Activated T-cell treated with anti-CD3 and anti-CD28 coated beads, Interleukin-2, amount 50 U/mL, for 4 hours (primary cell): Measurements from ENCODE around the gene TFF3. TPM values are rescaled to one million over a fixed set of nuclear protein-coding genes. Genes with fewer than 3 reads are reported as not detected.

Source experiments
- ATAC-seq, 2 donors: fragments of 200-7000 bp; cut with Tn5 transposase; one replicate each; pipeline ENCODE4 v1.10.0; 2021
- DNase-seq: peaks from one replicate; pipeline ENCODE4 v3.0.0-alpha.2; 2020
- H3K27me3 Mint-ChIP-seq: one replicate; pipeline ENCODE4 v1.8.0; 2021; ENCODE audit warnings: low read depth, mixed read lengths
- H3K36me3 Mint-ChIP-seq: one replicate; pipeline ENCODE4 v1.8.0; 2022; ENCODE audit warnings: mixed read lengths; ENCODE audit not compliant: insufficient read depth
- H3K4me1 Mint-ChIP-seq: one replicate; pipeline ENCODE4 v1.8.0; 2021; ENCODE audit warnings: low read depth, mixed read lengths
- H3K4me3 Mint-ChIP-seq: one replicate; pipeline ENCODE4 v1.8.0; 2021; ENCODE audit warnings: mild to moderate bottlenecking, moderate library complexity, mixed read lengths
- H3K9me3 Mint-ChIP-seq: one replicate; pipeline ENCODE4 v1.8.0; 2021; ENCODE audit warnings: mixed read lengths
- total RNA-seq, 3 donors: library from RNA; stranded (reverse); gene quantifications; one replicate each; pipeline ENCODE4 v1.2.1, GENCODE V29; 2021

The TFF3 gene
- total RNA-seq, 3 donors from 2014 or later, result 0.29 to 0.96 TPM; not detected in 1

DNA sequence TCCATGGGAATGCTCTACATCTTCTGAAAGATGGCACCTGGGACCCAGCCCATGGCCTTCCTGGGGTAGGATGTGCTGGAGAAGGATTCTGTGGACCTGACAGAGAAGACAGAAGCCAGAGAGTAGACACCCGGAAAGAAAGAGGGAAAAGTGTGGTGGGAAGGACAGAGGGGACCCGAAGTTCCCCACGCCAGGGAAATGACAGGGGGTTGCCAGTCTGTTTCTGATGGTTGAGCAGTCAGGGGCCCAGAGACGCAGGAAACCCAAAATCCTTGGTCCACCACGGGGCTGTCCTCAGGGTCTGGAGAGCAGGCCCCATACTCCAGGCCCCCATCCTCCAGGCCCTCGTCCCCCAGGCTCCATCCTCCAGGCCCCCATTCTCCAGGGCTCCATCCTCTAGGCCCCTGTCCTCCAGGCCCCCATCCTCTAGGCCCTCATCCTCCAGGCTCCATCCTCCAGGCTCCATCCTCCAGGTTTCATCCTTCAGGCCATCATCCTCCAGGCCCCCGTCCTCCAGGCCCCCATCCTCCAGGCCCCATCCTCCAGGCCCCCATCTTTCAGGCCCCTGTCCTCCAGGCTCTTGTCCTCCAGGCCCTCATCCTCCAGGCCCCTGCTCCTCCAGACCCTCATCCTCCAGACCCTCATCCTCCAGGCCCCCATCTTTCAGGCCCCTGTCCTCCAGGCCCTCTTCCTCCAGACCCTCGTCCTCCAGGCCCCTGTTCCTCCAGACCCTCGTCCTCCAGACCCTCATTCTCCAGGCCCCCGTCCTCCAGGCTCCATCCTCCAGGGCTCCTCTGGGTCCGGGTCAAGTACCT, 36.6 kb upstream of the TFF3 start:
- Mint-ChIP-seq H3K27me3 (no peaks in the 10 kb centered on the region), H3K4me1 (no peaks in the 10 kb centered on the region), H3K4me3 (no peak overlapping the region), H3K36me3 (no peaks in the 10 kb centered on the region), H3K9me3 (peaks cover 13% of the 10 kb centered on the region)
- ATAC-seq (no peak), DNase-seq (no peak)

DNA sequence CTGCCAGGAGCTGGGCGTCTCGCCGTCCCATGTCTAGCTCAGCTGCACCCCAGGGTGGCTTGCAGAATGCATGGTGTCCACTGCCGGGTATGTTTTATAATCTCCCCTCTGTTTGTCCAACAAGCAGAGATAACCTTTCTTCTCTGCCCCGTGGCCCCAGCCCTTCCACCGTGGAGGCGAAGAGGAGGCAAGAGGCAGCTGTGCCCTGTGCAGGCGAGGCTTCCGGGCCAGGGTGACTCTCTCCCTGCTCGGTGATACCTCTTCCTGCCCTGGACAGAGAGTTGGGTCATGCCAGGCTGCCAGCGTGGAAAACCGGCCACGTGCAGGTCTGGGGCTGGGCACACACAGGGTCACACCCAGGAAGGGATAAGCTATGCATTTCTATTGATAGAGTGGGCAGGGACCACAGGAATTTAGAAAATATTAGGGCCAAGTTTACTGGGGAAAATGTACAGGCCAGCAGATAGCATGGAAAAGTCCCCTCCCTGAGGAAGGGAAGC, 35.8 kb upstream of the TFF3 start, which contains the start of gene TFF2:
TSS of gene TFF2 (minus strand) at position 68 of the 500 bp plus-strand sequence. CDS start at position 31, 37 bp downstream.
- Mint-ChIP-seq H3K4me3 (no peak within 1 kb of the TSS), H3K9me3 (peaks cover 13% of the 10 kb centered on the region), H3K27me3 (no peaks in the 10 kb centered on the region), H3K36me3 (no peaks in the 10 kb centered on the region), H3K4me1 (no peaks in the 10 kb centered on the region)
- ATAC-seq, result no peak
- no peak for DNase-seq

DNA sequence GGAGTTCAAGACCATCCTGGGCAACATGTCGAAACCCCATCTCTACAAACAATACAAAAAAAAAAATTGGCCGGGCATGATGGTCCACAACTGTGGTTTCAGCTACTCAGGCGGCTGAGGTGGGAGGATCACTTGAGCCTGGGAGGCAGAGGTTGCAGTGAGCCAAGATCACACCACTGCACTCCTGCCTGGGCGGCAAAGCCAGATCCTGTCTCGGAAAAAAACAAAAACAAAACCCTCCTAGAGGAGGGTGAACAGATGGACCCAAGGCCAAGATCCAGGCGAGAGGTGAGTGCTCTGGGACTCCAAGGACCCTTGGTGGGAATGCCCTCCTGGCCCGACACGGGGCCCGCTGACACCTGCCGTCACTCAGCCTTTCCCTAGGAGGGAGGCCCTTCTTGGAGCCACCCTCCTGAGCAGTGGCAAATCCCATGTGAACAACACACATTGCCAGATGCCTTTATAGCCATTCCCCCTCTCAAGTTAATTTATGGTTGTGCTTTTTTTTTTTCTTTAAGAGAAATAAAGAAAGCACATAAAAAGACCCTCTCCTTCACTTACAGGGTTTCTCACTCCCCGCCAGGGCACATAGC, 35.2 kb upstream of the TFF3 start:
- H3K27me3 Mint-ChIP-seq, result no peaks in the 10 kb centered on the region
- ATAC-seq (no peak), DNase-seq (no peak)
- H3K4me3 Mint-ChIP-seq, result no peak overlapping the region
- H3K9me3 Mint-ChIP-seq, result peaks cover 13% of the 10 kb centered on the region
- H3K36me3 Mint-ChIP-seq, result no peaks in the 10 kb centered on the region
- H3K4me1 Mint-ChIP-seq, result no peaks in the 10 kb centered on the region

DNA sequence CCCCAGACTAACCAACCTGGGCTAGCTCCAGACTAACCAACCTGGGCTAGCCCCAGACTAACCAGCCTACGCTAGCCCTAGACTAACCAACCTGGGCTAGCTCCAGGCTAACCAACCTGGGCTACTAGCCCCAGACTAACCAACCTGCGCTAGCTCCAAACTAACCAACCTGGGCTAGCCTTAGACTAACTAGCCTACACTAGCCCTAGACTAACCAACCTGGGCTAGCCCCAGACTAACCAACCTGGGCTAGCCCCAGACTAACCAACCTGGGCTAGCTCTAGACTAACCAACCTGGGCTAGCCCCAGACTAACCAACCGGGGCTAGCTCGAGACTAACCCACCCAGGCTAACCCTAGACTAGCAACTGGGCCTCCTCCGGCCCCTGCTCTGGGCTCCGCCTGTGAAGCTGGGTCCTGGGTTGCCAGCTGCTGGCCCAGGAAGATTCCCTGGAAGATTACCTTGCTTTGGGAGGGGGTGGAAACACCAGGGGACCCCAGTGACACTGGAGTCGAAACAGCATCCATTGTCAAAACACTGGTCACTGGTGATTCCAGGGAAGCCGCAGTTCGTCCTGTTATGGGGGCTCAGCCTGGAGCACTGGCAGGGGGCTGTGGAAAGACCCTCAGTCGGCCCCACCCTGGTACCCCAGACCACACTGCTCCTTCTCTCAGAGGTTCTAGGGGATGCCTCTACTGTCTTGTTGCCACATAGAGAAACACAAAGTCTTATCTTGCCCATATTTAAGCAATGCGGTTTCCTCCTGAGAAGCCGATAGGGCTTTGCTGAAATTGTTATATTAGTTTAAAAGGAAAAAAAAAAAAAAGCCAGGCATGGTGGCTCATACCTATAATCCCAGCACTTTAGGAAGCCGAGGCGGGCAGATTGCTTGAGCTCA, 34.5 kb upstream of the TFF3 start:
- Mint-ChIP-seq H3K9me3 (peaks cover 8% of the 10 kb centered on the region), H3K4me1 (no peaks in the 10 kb centered on the region), H3K36me3 (no peaks in the 10 kb centered on the region), H3K27me3 (no peaks in the 10 kb centered on the region), H3K4me3 (no peak overlapping the region)
- no peak for ATAC-seq
- DNase-seq, result no peak

DNA sequence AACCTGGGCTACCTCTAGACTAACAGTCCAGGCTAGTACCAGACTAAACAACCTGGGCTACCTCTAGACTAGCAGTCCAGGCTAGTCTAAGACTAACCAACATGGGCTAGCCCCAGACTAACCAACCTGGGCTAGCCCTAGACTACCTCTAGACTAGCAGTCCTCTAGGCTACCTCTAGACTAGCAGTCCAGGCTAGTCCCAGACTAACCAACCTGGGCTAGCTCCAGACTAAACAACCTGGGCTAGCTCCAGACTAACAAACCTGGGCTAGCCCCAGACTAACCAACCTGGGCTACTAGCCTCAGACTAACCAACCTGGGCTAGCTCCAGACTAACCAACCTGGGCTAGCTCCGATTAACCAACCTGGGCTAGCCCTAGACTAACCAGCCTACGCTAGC, 33.6 kb upstream of the TFF3 start:
- ATAC-seq (no peak), DNase-seq (no peak)
- H3K4me3 Mint-ChIP-seq, result no peak overlapping the region
- H3K9me3 Mint-ChIP-seq, result peaks cover 2% of the 10 kb centered on the region
- no peaks in the 10 kb centered on the region for H3K27me3 Mint-ChIP-seq
- H3K36me3 Mint-ChIP-seq, result no peaks in the 10 kb centered on the region
- H3K4me1 Mint-ChIP-seq, result no peaks in the 10 kb centered on the region

DNA sequence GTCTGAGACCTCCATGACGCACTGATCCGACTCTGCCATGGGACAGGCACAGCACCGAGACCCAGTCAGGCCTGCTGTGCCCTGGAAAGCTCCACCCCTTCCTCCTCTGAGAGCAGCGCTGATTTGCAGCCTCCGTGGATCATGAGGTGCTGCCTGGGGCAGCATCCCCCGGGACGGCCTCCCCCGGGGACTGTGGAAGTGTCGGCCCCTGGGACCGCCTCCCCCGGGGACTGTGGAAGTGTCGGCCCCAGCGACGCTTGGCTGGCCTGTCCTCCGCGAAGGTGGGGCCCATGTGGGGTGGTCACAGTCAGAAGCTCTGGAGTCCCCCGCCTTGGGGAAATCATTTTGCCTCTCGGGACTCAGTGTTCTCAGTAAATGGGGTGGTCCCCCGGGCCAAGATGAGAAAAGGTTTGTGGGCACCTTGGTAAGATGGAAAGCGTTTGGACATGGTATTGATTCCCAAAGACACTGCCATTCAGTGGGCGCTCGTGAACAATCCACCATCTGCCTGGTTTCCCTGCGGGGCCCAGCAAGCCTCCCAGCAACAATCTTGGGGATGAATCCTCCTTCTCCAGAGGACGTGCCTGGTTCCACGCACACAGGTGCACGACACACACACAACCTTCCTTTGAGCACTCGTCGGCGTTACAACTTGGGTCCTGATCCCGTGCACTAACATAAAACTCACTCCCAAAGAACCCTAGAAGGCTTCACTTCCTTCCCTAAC, 32.6 kb upstream of the TFF3 start:
- Mint-ChIP-seq H3K4me1 (no peaks in the 10 kb centered on the region), H3K9me3 (no peaks in the 10 kb centered on the region), H3K36me3 (no peaks in the 10 kb centered on the region), H3K27me3 (no peaks in the 10 kb centered on the region), H3K4me3 (no peak overlapping the region)
- ATAC-seq (no peak), DNase-seq (no peak)

DNA sequence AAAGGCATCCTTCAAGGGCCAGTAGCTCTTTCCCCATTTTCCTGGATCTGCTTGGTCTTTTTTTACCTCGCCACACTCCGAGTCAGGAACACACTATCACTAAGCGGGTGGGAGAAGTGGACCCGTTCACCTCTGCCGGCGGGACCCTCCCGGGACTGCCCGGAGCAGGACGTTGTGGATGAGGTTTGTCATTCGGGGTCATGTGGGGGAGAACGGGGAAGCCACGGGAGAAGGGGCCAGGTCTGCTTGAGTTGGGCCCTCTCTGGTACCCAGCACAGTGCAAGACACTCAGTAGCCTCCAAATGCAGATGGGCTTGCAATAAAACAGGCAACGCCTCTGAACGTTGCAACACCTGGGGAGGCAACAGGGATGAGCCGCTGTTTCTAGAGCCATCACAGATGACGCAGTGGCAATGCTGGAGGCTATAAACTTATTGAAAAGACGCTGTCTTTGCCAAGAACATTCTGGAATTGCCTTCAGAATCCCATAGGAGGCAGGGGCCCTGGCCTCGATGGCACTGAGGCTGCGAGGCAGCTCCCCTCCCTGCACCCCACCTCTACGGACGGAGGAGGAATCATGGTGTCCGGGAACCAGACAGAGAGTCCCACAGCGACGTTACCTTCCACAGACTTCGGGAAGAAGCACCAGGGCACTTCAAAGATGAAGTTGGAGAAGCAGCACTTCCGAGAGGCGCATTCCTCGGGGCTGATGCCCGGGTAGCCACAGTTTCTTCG, 31.8 kb upstream of the TFF3 start:
- H3K4me1 Mint-ChIP-seq, result no peaks in the 10 kb centered on the region
- no peaks in the 10 kb centered on the region for H3K36me3 Mint-ChIP-seq
- H3K4me3 Mint-ChIP-seq, result no peak overlapping the region
- no peaks in the 10 kb centered on the region for H3K27me3 Mint-ChIP-seq
- no peaks in the 10 kb centered on the region for H3K9me3 Mint-ChIP-seq
- ATAC-seq (no peak), DNase-seq (no peak)

DNA sequence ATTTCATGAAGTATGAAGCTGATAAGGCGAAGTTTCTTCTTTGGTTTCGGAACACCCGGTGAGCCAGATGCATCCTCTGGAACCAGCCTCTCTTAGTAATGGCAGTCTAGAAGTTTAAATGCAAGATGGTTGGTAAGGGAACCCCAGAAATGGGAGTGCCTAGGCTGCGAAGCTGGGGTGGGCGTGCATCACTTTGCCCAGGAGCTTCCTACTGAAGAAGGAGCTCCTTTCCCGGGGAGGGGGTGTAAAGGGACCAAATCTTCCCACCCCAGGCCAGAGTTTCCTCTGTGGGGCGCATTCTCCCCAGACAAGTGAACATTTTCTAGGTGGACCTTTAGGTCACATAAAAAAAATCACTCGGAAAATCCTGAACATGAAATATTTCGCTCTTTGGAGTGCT, 31.2 kb upstream of the TFF3 start:
- Mint-ChIP-seq H3K4me1 (no peaks in the 10 kb centered on the region), H3K4me3 (no peak overlapping the region), H3K27me3 (no peaks in the 10 kb centered on the region), H3K9me3 (no peaks in the 10 kb centered on the region), H3K36me3 (no peaks in the 10 kb centered on the region)
- no peak for DNase-seq
- ATAC-seq, result no peak

DNA sequence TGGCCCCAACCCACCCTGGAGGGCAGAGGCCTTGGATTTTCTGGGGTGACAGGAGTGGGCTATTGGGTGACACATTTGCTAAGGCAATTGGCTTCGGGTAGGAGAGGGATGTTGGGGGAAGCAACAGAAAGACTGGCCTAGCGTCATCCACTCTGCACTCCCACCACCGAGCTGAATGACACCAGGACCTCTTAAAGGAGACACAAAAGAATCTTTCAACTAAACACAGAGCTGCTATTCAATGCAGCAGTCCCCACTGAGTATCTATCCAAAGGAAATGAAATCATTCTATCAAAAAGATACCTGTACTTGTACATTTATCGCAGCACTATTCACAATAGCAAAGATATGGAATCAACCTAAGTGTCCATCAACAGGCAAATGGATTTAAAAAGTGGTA, 29.4 kb upstream of the TFF3 start:
- H3K27me3 Mint-ChIP-seq, result no peaks in the 10 kb centered on the region
- no peaks in the 10 kb centered on the region for H3K36me3 Mint-ChIP-seq
- no peak overlapping the region for H3K4me3 Mint-ChIP-seq
- H3K4me1 Mint-ChIP-seq, result no peaks in the 10 kb centered on the region
- ATAC-seq (no peak), DNase-seq (no peak)
- H3K9me3 Mint-ChIP-seq, result no peaks in the 10 kb centered on the region

DNA sequence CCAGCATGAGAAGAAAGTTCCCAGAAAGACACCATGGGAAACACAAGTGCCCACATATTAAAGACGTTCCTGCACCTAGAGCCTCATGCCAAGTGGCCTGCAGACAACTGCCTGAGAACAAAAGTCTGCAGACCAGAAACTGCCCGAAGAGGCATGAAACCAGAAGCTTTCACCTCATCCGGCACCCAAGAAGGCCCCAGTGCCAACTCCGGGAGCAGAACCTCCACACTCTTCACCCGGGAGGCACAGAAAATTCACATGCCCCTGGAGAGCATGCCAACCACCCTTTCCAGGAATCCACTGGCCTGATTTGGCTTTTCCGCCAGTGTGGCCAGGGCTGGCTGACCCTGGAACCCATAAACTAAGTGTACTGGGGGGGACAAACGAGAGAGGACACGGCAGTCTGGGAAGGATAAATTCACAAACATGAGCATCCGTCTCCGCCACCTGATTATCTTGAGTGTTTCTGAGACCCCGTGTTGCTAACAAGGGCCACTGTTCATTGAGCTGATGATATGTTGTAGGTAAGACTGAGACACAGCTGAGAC, 28.8 kb upstream of the TFF3 start:
- DNase-seq, result no peak
- no peak overlapping the region for H3K4me3 Mint-ChIP-seq
- no peaks in the 10 kb centered on the region for H3K9me3 Mint-ChIP-seq
- H3K36me3 Mint-ChIP-seq, result no peaks in the 10 kb centered on the region
- H3K4me1 Mint-ChIP-seq, result no peaks in the 10 kb centered on the region
- no peak for ATAC-seq
- H3K27me3 Mint-ChIP-seq, result no peaks in the 10 kb centered on the region

DNA sequence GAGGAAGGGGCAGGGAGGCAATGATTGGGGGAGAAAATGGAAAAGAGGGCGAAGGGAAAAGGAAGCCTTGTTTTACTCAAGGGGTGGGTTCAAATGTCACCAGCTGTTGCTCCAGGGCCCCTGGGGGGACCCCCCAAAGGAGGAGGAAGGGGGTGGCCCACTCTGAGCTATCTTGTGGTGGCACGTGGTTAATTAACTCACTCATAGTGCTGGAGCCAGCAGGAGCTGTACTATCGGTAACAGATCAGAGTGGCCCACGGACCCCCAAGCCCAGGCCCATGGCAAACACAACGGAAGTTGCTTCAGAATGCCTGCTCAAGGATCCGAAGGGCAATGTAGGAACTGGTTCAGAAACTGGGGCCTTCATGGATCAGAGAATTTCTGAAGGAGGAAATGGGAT, 28.3 kb upstream of the TFF3 start:
- Mint-ChIP-seq H3K27me3 (no peaks in the 10 kb centered on the region), H3K4me1 (no peaks in the 10 kb centered on the region), H3K36me3 (no peaks in the 10 kb centered on the region), H3K9me3 (no peaks in the 10 kb centered on the region), H3K4me3 (no peak overlapping the region)
- DNase-seq (no peak), ATAC-seq (no peak)

DNA sequence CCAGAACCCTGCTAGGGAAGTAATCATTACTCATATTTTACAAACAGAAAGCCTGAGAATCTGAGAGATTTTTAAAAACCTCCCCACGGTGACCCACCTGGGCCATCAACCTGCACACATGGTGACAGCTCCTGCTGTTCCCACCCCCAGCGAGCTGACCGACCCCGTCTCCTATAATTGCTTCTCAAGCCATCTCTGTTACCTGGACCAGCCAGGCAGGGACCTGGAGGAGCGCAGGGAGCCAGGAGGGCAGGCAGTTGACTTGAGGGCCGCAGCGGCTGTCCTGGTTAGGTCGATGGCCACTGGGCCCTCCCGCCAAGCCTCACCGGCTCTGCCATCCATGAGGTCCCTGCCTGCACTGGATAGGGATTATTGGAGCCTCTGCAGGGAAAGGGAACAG, 27.9 kb upstream of the TFF3 start:
- DNase-seq, result no peak
- ATAC-seq, result no peak
- Mint-ChIP-seq H3K27me3 (no peaks in the 10 kb centered on the region), H3K4me1 (peaks cover 3% of the 10 kb centered on the region), H3K36me3 (no peaks in the 10 kb centered on the region), H3K9me3 (no peaks in the 10 kb centered on the region), H3K4me3 (no peak overlapping the region)

DNA sequence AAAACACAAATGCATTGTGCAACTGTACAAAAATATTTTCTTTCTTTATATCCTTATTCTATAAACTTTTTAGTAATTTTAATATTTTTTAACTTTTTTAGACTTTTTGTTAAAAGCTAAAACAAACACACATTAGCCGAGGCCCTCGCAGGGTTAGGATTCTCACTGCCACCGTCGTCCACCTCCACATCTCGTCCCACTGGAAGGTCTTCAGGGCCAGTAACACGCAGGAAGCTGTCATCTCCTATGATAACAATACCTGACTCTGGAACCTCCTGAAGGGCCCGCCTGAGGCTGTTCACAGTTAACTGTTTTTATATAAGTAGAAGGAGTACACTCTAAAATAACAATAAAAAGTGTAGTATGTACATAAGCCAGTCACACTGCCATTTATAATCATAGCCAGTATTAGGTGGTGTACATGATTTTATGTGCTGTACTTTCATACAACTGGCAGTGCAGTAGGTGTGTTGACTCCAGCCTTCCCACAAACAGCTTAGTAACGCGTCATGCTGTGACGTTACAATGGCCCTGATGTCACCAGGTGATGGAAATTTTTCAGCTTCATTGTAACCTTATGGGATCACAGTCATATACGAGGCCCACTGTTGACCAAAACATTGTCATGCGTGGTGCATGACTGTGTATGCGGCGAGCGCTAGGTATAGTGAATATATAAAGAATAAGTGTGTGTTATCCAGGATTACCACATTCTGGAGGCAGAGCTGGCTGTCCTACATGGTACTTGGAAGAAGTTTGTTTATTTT, 26.8 kb upstream of the TFF3 start:
- H3K27me3 Mint-ChIP-seq, result peaks cover 2% of the 10 kb centered on the region
- H3K9me3 Mint-ChIP-seq, result no peaks in the 10 kb centered on the region
- no peak for ATAC-seq
- no peaks in the 10 kb centered on the region for H3K36me3 Mint-ChIP-seq
- H3K4me1 Mint-ChIP-seq, result peaks cover 10% of the 10 kb centered on the region
- DNase-seq, result no peak
- H3K4me3 Mint-ChIP-seq, result no peak overlapping the region
